A549 (cell line): Measurements from ENCODE around the gene EMILIN1. TPM values are rescaled to one million over a fixed set of nuclear protein-coding genes. Genes with fewer than 3 reads are reported as not detected.

Experiments used
- ATAC-seq, 2 experiments: fragments of 200-7000 bp in 1 of 2; fragments of >200 bp in 1 of 2; cut with Nextera tagmentation in 1 of 2; cut with Tn5 transposase in 1 of 2; 3 replicates each; pipeline versions ENCODE4 v1.8.0 to v1.9.1; 2018 to 2020; ENCODE audit warnings: mild to moderate bottlenecking in 1 of 2, moderate library complexity in 1 of 2
- CTCF ChIA-PET: fragments of 300-600 bp; sonication (Branson Sonifier 250); formaldehyde crosslinking; extraction: SDS; loops from one replicate; lab custom pipeline; 2021; ENCODE audit warnings: antibody characterized with exemption, inconsistent platforms; lab: Yijun Ruan, JAX
- POLR2A ChIA-PET: fragments of 350-600 bp; formaldehyde crosslinking; extraction: SDS; loops from one replicate; lab custom pipeline; 2021; ENCODE audit warnings: antibody characterized with exemption, inconsistent platforms; lab: Yijun Ruan, JAX
- DNase-seq, 2 experiments: peaks; one replicate each; pipeline versions ENCODE4 v3.0.0 to v3.0.0-alpha.2; 2011 to 2016; ENCODE audit warnings: low read depth in 1 of 2, low spot score in 1 of 2
- FAIRE-seq: peaks from 2 replicates; lab custom pipeline; 2011; peaks lifted over from hg19 to GRCh38; lab: Jason Lieb, UNC
- H3K27ac ChIP-seq, 2 experiments: fragments of >200 bp; sonication (Bioruptor Twin); formaldehyde crosslinking; 3 replicates each; pipeline ENCODE4 v1.5.1; 2016 to 2017
- H3K4me1 ChIP-seq: fragments of >200 bp; sonication (Bioruptor Twin); formaldehyde crosslinking; 3 replicates; pipeline ENCODE4 v1.6.1; 2016
- H3K4me2 ChIP-seq: fragments of >200 bp; sonication (Bioruptor Twin); formaldehyde crosslinking; 3 replicates; pipeline ENCODE4 v1.6.1; 2016
- H3K4me3 ChIP-seq: fragments of >200 bp; sonication (Bioruptor Twin); formaldehyde crosslinking; 3 replicates; pipeline ENCODE4 v1.5.1; 2016
- H3K9me3 ChIP-seq: fragments of >200 bp; sonication (Bioruptor Twin); formaldehyde crosslinking; 3 replicates; pipeline ENCODE4 v1.6.1; 2016
- CEBPB ChIP-seq, 2 experiments: fragments of >200 bp in 1 of 2; sonication (Bioruptor Twin) in 1 of 2; formaldehyde crosslinking in 1 of 2; IDR thresholded peaks; 2 replicates each; pipeline ENCODE4 v1.6.1; 2012 to 2016
- CHD2 ChIP-seq: fragments of 150-350 bp; IDR thresholded peaks from 2 replicates; pipeline ENCODE4 v1.6.1; 2014; ENCODE audit warnings: low read length; ENCODE audit not compliant: partially characterized antibody
- CHD4 ChIP-seq: fragments of 200-600 bp; sonication (generic); IDR thresholded peaks from 2 replicates; pipeline ENCODE4 v1.6.1; 2016; ENCODE audit warnings: antibody characterized with exemption, mild to moderate bottlenecking, borderline replicate concordance
- CTCF ChIP-seq: fragments of >200 bp; sonication (Bioruptor Twin); formaldehyde crosslinking; IDR thresholded peaks from 3 replicates; pipeline ENCODE4 v1.5.1; 2016
- EHMT2 ChIP-seq: fragments of 200-600 bp; sonication (generic); IDR thresholded peaks from 2 replicates; pipeline ENCODE4 v1.6.1; 2016; ENCODE audit warnings: antibody characterized with exemption, low read depth, mild to moderate bottlenecking, moderate library complexity
- FOSB ChIP-seq: fragments of 250-450 bp; sonication (Bioruptor Pico); IDR thresholded peaks from 2 replicates; pipeline ENCODE4 v1.5.0; 2020; ENCODE audit warnings: mild to moderate bottlenecking, moderate library complexity
- GATA3 ChIP-seq: IDR thresholded peaks from 2 replicates; pipeline ENCODE4 v1.6.1; 2012; ENCODE audit warnings: borderline replicate concordance
- HOXA7 ChIP-seq: fragments of 250-450 bp; sonication (Bioruptor Pico); IDR thresholded peaks from 2 replicates; pipeline ENCODE4 v1.5.0; 2020; ENCODE audit warnings: mild to moderate bottlenecking, moderate library complexity
- HOXB5 ChIP-seq: fragments of 250-450 bp; sonication (Bioruptor Pico); IDR thresholded peaks from 2 replicates; pipeline ENCODE4 v1.5.0; 2020; ENCODE audit warnings: mild to moderate bottlenecking, moderate library complexity
- JUN ChIP-seq, 2 experiments: fragments of >200 bp; sonication (Bioruptor Twin); formaldehyde crosslinking; IDR thresholded peaks; 2 replicates in 1 of 2; 3 replicates in 1 of 2; pipeline ENCODE4 v1.6.1; 2016 to 2017
- JUNB ChIP-seq: fragments of >200 bp; sonication (Bioruptor Twin); formaldehyde crosslinking; IDR thresholded peaks from 2 replicates; pipeline ENCODE4 v1.6.1; 2016
- KDM1A ChIP-seq: fragments of 200-600 bp; sonication (generic); IDR thresholded peaks from 2 replicates; pipeline ENCODE4 v1.6.1; 2016; ENCODE audit warnings: low read depth, mild to moderate bottlenecking
- NFE2L2 ChIP-seq: fragments of 150-350 bp; conservative IDR thresholded peaks from 2 replicates; pipeline ENCODE4 v1.6.1; 2014; ENCODE audit warnings: low read length
- PHF8 ChIP-seq: fragments of 200-600 bp; sonication (generic); IDR thresholded peaks from 2 replicates; pipeline ENCODE4 v1.6.1; 2016; ENCODE audit warnings: low read depth, mild to moderate bottlenecking, antibody characterized with exemption, moderate library complexity, borderline replicate concordance
- RCOR1 ChIP-seq: fragments of 150-350 bp; IDR thresholded peaks from 2 replicates; pipeline ENCODE4 v1.6.1; 2014; ENCODE audit warnings: antibody characterized with exemption, low read length, low read depth
- TFCP2L1 ChIP-seq: fragments of 250-450 bp; sonication (Bioruptor Pico); IDR thresholded peaks from 2 replicates; pipeline ENCODE4 v1.5.0; 2021; ENCODE audit warnings: mild to moderate bottlenecking
- USF2 ChIP-seq: fragments of 450-650 bp; IDR thresholded peaks from 2 replicates; pipeline ENCODE4 v1.6.1; 2014; ENCODE audit warnings: antibody characterized with exemption
- WGBS: methylation state at CpG from one replicate; pipeline ENCODE4 v1.1.6; 2017; ENCODE audit errors: missing lambda C conversion rate; 5-methylcytosine and 5-hydroxymethylcytosine counted together
- polyA plus RNA-seq, 4 experiments: library from polyadenylated mRNA; depleted of rRNA in 3 of 4; stranded (reverse); fragments of >200 nt; fragmentation: RNase III in 1 of 4; extraction: RNeasy Plus Mini Kit Qiagen cat#74134 plus additional on column Dnase treatment in 1 of 4; gene quantifications; 2 replicates in 3 of 4; 3 replicates in 1 of 4; pipeline ENCODE4 v1.2.3, GENCODE V29; 2011 to 2017
- TF ChIP-seq, protein P1 (sequence below): fragments of >200 bp; sonication (Bioruptor Twin); formaldehyde crosslinking; IDR thresholded peaks from 3 replicates; pipeline ENCODE4 v1.6.1; 2016
- TF ChIP-seq, protein P2 (sequence below): IDR thresholded peaks from 2 replicates; pipeline ENCODE4 v1.6.1; 2012

EMILIN1 gene
- polyA plus RNA-seq, 2 of the 4 experiments (the other 2 are of a cell fraction) = 0.13 to 0.49 TPM

DNA sequence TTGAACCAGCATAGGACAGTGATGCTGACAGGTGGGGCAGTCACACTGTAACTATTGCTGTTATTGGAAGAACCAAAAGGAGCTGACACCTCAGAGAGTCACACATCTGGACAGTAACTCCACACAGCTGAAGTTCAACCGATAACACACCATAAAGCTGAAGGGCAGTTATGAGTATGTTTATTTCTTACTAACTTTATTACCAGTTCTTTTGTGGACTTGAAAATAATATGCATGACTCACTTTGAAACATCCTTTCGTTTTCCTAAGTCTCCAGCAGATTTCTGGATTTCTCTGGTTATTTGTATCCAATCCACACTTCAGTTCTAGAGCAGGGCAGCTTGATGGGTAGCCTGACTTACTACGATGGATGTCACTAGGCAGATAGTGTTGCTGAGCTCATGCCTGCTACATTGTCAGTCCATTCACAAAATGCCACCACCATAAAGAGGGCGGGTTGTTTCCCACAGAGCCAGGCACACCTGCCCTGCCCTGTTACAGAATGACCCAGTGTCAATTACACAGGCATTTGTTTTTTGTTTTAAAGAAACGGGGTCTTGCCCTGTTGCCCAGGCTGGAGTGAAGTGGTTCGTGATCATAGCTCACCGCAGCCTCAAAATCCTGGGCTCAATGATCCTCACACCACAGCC, 35.3 kb upstream of the EMILIN1 start:
- ATAC-seq = no peak
- CTCF ChIA-PET = interaction anchor here (0.6 to 2.0 kb wide), 7 partner anchors 8 to 81 kb away, joined by 3 to 10 read pairs (median 4); partner anchors contain the start of genes AGBL5 and TMEM214

GRCh38 chr2:27049422-27050280, 28.8 kb upstream of the EMILIN1 start:
- WGBS = 46% methylated on average over 19 of the region's 52 CpGs
- peak overlapping the region; percentile 89 for H3K4me2 ChIP-seq
- no peaks in the 10 kb centered on the region for H3K9me3 ChIP-seq
- H3K4me1 ChIP-seq = peaks cover 13% of the 10 kb centered on the region; the same call in 2 of the 3 replicates
- peak in 1 of 2 experiments; percentile 70 for DNase-seq
- FAIRE-seq = no peak
- peak overlapping the region; percentile 79 to 93 for H3K27ac ChIP-seq
- CTCF ChIA-PET = interaction anchor here (0.6 to 13.5 kb wide), 17 partner anchors 10 to 231 kb away, joined by 3 to 143 read pairs (median 6); partner anchors contain the start of genes OST4 and TMEM214
- ATAC-seq = peak; percentile 23 to 38
- TF ChIP-seq, protein P1, sequence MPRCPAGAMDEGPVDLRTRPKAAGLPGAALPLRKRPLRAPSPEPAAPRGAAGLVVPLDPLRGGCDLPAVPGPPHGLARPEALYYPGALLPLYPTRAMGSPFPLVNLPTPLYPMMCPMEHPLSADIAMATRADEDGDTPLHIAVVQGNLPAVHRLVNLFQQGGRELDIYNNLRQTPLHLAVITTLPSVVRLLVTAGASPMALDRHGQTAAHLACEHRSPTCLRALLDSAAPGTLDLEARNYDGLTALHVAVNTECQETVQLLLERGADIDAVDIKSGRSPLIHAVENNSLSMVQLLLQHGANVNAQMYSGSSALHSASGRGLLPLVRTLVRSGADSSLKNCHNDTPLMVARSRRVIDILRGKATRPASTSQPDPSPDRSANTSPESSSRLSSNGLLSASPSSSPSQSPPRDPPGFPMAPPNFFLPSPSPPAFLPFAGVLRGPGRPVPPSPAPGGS = no peak
- TF ChIP-seq, protein P2, sequence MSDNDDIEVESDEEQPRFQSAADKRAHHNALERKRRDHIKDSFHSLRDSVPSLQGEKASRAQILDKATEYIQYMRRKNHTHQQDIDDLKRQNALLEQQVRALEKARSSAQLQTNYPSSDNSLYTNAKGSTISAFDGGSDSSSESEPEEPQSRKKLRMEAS = no peak
- TF ChIP-seq CTCF = no peak
- no peak for TF ChIP-seq HOXA7
- TF ChIP-seq CEBPB (IDR thresholded peaks at IDR 0.05) = no peak
- TF ChIP-seq CHD2 = no peak
- TF ChIP-seq GATA3 = no peak
- TF ChIP-seq PHF8 = no peak
- TF ChIP-seq RCOR1 = no peak
- POLR2A ChIA-PET = interaction anchor here (1.0 to 3.3 kb wide), 9 partner anchors 8 to 88 kb away, joined by 3 to 37 read pairs (median 9); partner anchors contain the start of genes OST4 and TMEM214
- peak overlapping the region; percentile 86 for H3K4me3 ChIP-seq

More for the DNA sequence above, 35.3 kb upstream of the EMILIN1 start:
- POLR2A ChIA-PET = interaction anchor here (1.0 to 1.2 kb wide), 2 partner anchors 10 to 12 kb away, joined by 3 to 5 read pairs; partner anchors contain the start of gene TMEM214
- FAIRE-seq = no peak
- no peak overlapping the region for H3K4me2 ChIP-seq
- 83% methylated on average over 7 of the region's 7 CpGs for WGBS
- H3K4me1 ChIP-seq = no peaks in the 10 kb centered on the region
- H3K4me3 ChIP-seq = no peak overlapping the region
- no peak overlapping the region for H3K27ac ChIP-seq
- H3K9me3 ChIP-seq = no peaks in the 10 kb centered on the region
- TF ChIP-seq JUNB = no peak
- TF ChIP-seq USF2 = no peak
- TF ChIP-seq JUN (IDR thresholded peaks at IDR 0.05) = 0 out of 5 replicates have a peak, but pooled peaks of 1 of the 2 experiments have one; percentile 4
- DNase-seq = no peak

- ChIA-PET CTCF (interaction anchor here (0.8 to 13.5 kb wide), 18 partner anchors 9 to 253 kb away, joined by 3 to 143 read pairs (median 6); partner anchors contain the start of genes OST4 and TMEM214), POLR2A (interaction anchor here (0.9 to 3.3 kb wide), 17 partner anchors 9 to 331 kb away, joined by 3 to 37 read pairs (median 6); partner anchors contain the start of genes KHK, OST4 and TMEM214)
- peak; percentile 95 to 97 for DNase-seq
- Histone ChIP-seq H3K27ac (peak overlapping the region; percentile 83 to 93), H3K4me2 (peak overlapping the region; percentile 89), H3K9me3 (no peaks in the 10 kb centered on the region), H3K4me1 (peaks cover 13% of the 10 kb centered on the region; the same call in 2 of the 3 replicates), H3K4me3 (peak overlapping the region; percentile 86)
- WGBS = 2% methylated on average over 47 of the region's 48 CpGs
- no peak for FAIRE-seq
- ATAC-seq = peak; percentile 77 to 86
- TF ChIP-seq TFCP2L1 (CRISPR knock-in tag) (peak; percentile 6), NFE2L2 (no peak), CTCF (no peak), EHMT2 (no peak), KDM1A (no peak), JUN (IDR thresholded peaks at IDR 0.05) (peak in 1 of 2 experiments; percentile 32; a peak in 3 of 5 replicates), GATA3 (0 out of 2 replicates have a peak, but pooled peaks have one; percentile 39), FOSB (CRISPR knock-in tag) (peak; percentile 77), CHD4 (no peak), HOXB5 (CRISPR knock-in tag) (peak; percentile 69; the same call in 1 of the 2 replicates), USF2 (no peak)
Measured at GRCh38 chr2:27050281-27050995, 28.0 kb upstream of the EMILIN1 start.
